ENCODE results near the gene TIGD7. TPM values are rescaled to one million over a fixed set of nuclear protein-coding genes. Genes with fewer than 3 reads are reported as not detected.
A peak's percentile ranks its signal among the peaks of the same experiment; 100 is the strongest.

The TIGD7 gene
- total RNA-seq, 1 donor from 2014 or later, result 7.1 TPM

GRCh38 chr16:3268294-3268693 lies 36.9 kb downstream of the TIGD7 start:
- no peaks in the 10 kb centered on the region for H3K9me3 Mint-ChIP-seq (ENCODE audit: low read depth)
- H3K36me3 Mint-ChIP-seq (ENCODE audit: low read depth), result peaks cover 2% of the 10 kb centered on the region
- H3K27me3 Mint-ChIP-seq (ENCODE audit: low read depth), result no peaks in the 10 kb centered on the region
- H3K27ac Mint-ChIP-seq (ENCODE audit: unreplicated experiment), result no peak overlapping the region
- H3K4me1 Mint-ChIP-seq (ENCODE audit: low read depth), result peaks cover 21% of the 10 kb centered on the region
- no peak overlapping the region for H3K4me3 Mint-ChIP-seq (ENCODE audit: unreplicated experiment)
- DNase-seq (ENCODE audit: low spot score), result no peak
- TF ChIP-seq CTCF (IDR thresholded peaks at IDR 0.05), result no peak

GRCh38 chr16:3266873-3267537 lies 38.2 kb downstream of the TIGD7 start:
- H3K27me3 Mint-ChIP-seq (ENCODE audit: low read depth), result no peaks in the 10 kb centered on the region
- no peak for DNase-seq (ENCODE audit: low spot score)
- H3K4me1 Mint-ChIP-seq (ENCODE audit: low read depth), result peaks cover 24% of the 10 kb centered on the region
- H3K36me3 Mint-ChIP-seq (ENCODE audit: low read depth), result peaks cover 2% of the 10 kb centered on the region
- H3K4me3 Mint-ChIP-seq (ENCODE audit: unreplicated experiment), result no peak overlapping the region
- peak overlapping the region; percentile 41 for H3K27ac Mint-ChIP-seq (ENCODE audit: unreplicated experiment)
- H3K9me3 Mint-ChIP-seq (ENCODE audit: low read depth), result no peaks in the 10 kb centered on the region
- TF ChIP-seq CTCF (IDR thresholded peaks at IDR 0.05), result peak; percentile 75

GRCh38 chr16:3264137-3265036 lies 40.8 kb downstream of the TIGD7 start:
- no peaks in the 10 kb centered on the region for H3K9me3 Mint-ChIP-seq (ENCODE audit: low read depth)
- peaks cover 24% of the 10 kb centered on the region for H3K4me1 Mint-ChIP-seq (ENCODE audit: low read depth)
- no peaks in the 10 kb centered on the region for H3K27me3 Mint-ChIP-seq (ENCODE audit: low read depth)
- H3K36me3 Mint-ChIP-seq (ENCODE audit: low read depth), result peaks cover 2% of the 10 kb centered on the region
- H3K4me3 Mint-ChIP-seq (ENCODE audit: unreplicated experiment), result peak overlapping the region; percentile 82
- peak overlapping the region; percentile 96 for H3K27ac Mint-ChIP-seq (ENCODE audit: unreplicated experiment)
- TF ChIP-seq CTCF (IDR thresholded peaks at IDR 0.05), result peak; percentile 75
- peak; percentile 99 for DNase-seq (ENCODE audit: low spot score)

GRCh38 chr16:3262517-3262916 lies 42.7 kb downstream of the TIGD7 start:
- no peak for DNase-seq (ENCODE audit: low spot score)
- peak overlapping the region; percentile 34 for H3K27ac Mint-ChIP-seq (ENCODE audit: unreplicated experiment)
- no peak for TF ChIP-seq CTCF (IDR thresholded peaks at IDR 0.05)
- peaks cover 24% of the 10 kb centered on the region for H3K4me1 Mint-ChIP-seq (ENCODE audit: low read depth)
- H3K9me3 Mint-ChIP-seq (ENCODE audit: low read depth), result no peaks in the 10 kb centered on the region
- peak overlapping the region; percentile 54 for H3K4me3 Mint-ChIP-seq (ENCODE audit: unreplicated experiment)
- no peaks in the 10 kb centered on the region for H3K36me3 Mint-ChIP-seq (ENCODE audit: low read depth)
- peaks cover 2% of the 10 kb centered on the region for H3K27me3 Mint-ChIP-seq (ENCODE audit: low read depth)

- Mint-ChIP-seq H3K4me3 (ENCODE audit: unreplicated experiment) (no peak overlapping the region), H3K4me1 (ENCODE audit: low read depth) (peaks cover 12% of the 10 kb centered on the region), H3K36me3 (ENCODE audit: low read depth) (no peaks in the 10 kb centered on the region), H3K27me3 (ENCODE audit: low read depth) (peaks cover 2% of the 10 kb centered on the region), H3K9me3 (ENCODE audit: low read depth) (no peaks in the 10 kb centered on the region), H3K27ac (ENCODE audit: unreplicated experiment) (no peak overlapping the region)
- DNase-seq (ENCODE audit: low spot score), result no peak
- no peak for TF ChIP-seq CTCF (IDR thresholded peaks at IDR 0.05)
Observed at GRCh38 chr16:3259836-3260235, 45.4 kb downstream of the TIGD7 start.
